GM19240 (cell line): Measurements from ENCODE around the gene LY6G6C.

Experiments
- DNase-seq: peaks from one replicate; pipeline ENCODE4 v3.0.0; 2011; ENCODE audit warnings: low spot score; ENCODE audit not compliant: insufficient read length

The LY6G6C gene

DNA sequence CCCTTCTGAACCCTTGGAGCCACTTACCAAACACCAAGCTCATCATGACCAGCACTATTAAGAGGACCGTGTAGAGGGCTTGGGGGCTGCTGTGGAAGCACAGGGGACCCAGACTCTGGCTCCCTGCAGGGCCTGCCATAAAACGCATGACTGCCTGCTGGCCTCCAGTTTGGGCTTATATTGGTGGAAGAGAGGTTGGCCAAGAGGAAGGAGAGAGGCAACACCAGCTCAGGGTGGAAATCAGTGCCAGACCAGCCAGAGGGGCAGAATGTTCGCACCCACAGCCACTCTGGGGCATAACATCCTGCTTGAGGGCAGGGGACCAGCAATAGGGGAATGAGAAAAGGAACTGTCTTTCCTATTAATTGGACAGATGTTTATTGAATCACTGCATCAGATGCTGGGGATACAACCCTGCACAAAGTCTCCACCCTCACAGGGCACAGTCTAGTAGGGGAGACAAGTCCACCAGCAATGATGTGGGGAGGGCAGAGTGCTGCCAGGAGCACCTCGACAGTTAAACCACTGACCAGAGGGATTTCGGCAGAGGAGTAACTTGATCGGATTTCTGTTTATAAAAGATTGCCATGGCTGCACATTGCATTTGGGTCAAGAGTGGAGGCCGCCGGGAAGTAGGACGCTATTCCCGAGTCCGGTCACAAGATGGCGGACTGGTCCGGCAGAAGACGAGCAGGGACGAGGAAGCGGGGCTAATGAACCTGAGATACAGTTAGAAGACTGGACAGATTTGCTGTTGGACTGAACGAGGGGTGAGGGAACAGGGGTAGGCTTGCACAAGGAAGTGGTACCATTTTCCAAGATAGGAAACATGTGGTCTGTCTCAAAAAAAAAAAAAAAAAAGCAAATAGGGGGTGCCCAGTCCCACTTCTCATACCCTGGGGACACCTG lies 41.1 kb downstream of the LY6G6C start, which contains the start of gene LY6G5C:
TSS of gene LY6G5C (minus strand) at position 842 of the 909 bp plus-strand sequence. CDS start at position 148, 694 bp downstream.
- DNase-seq: peak; percentile 71

DNA sequence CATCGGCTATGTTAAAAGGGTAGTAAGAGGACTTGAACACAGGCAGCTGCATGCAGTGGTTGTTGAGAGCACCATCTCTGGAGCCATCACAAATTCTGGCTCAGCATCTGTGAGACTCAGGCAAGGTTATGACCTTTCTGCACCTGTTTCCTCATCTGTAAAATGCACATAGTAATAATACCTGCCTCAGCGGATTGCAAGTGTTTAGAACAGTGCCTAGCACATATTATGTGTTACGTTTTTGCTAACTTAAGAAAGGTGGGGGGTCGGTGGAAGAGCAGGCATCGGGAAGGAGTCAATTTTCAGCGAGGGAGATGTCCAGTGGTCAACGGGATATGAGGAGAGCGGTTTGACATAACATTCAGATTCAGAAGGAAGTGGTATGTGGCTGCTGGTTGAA lies 43.6 kb downstream of the LY6G6C start:
- DNase-seq: no peak

DNA sequence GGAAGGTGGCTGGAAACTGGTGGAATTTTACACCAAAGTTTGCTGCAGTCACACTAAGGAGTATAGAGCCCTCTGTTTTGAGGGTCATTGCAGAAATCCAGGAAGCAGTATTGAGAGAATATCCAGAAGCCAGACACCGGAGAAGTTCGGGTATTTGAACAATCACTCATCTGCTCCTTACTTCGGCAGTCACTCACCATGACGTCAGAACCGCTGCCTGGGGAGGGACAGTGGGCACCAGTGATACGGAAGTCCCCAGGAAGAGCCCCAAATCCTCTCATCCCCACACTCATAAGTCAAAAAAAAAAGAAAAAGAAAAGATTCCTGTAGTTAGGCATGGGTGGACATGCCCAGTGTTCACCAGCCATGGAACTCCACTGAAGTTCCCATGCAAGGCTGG lies 44.6 kb downstream of the LY6G6C start:
- no peak for DNase-seq

DNA sequence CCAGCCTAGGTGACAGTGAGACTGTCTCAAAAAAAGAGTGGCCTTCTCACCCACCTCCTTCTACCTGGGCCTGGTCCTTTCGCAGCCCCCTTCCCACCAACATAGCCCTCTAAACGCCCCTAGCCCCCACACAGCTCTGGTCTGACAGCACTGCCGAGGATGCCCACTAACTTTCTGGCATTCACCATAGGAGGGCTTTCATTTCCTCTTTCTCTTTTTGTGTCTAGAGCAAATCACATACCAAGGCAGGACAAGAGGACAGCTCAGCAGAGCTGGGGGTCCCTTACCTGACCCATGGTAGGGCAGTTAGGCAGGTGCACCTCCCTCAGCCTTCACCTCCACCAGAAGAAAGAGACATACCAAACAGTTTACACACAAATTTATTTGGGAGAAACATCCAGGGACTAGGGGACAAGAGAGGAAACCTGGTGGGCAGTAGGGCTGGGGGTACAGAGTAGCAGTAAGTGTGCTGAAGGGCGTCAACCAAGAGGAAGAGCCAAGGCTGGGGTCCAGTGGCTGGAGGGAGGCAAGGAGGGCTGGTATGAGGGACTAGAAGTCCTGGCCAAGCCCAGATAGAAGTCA lies 45.1 kb downstream of the LY6G6C start:
- DNase-seq: no peak

DNA sequence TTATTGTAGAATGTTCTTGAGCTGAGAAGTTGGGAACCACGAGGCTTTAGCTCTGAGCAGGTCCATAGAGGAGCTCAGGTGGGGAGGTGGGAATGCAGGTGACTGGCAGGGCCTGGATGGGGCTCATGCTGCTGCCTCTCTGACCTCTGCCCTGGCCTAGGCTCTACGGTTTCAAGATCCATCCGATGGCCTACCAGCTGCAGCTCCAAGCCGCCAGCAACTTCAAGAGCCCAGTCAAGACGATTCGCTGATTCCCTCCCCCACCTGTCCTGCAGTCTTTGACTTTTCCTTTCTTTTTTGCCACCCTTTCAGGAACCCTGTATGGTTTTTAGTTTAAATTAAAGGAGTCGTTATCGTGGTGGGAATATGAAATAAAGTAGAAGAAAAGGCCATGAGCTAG lies 51.9 kb downstream of the LY6G6C start, which contains the start of gene LY6G5B:
TSS of gene LY6G5B (plus strand) at position 301 of the 400 bp plus-strand sequence. CDS start 975 bp downstream, outside the sequence.
- no peak for DNase-seq
